Measurements from ENCODE around the gene ETV6. TPM values are rescaled to one million over a fixed set of nuclear protein-coding genes. Genes with fewer than 3 reads are reported as not detected.

Gene ETV6
- polyA plus RNA-seq, 3 donors: 6.8 to 45.1 (median 11.7) TPM

DNA sequence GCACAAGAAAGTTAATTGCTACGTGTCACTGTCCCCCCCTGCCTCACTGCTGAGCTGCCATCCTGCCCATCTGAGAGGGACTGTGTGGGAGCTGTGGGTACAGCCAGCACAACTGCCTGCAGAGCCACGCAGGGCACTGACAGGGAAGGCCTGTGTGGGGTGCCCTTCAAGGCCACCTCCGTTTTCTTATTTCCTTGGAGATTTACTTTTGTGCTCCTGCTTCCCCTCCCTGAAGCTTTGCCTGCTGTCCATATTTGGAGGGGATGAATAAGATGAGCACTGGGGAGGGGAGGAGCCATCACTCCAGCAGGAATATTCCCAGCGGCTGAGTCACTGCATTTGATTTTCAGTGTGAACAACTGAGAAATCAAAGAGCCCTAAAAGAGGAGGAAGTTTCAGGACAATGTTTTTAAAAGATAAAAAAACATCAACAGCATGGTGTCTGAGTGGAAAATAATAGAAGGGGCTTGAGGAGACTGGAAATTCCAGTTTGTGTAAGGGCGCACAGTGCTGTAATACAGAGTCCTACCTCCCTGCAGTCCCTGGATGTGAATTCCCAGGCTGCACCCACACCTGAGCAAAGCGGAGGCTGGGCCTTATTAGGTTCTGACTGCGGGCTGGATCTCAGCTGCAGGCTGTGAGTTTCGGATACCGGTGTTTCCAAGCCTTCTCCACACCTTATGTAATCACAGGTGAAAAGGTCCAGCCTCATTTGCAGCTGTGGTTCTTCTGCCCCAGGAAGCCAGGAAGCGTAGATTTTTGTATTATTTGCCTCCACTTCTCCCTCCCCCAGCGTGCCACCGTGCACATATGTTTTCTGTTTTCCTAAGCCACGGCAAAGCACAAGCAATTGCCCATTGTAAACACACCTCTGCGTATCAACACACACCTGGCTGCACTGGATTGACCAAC is 228.7 kb downstream of the ETV6 start:
- peak in 1 of 3 donors; percentile 50 for DNase-seq
- Mint-ChIP-seq H3K4me1 (peaks cover 64% of the 10 kb centered on the region), H3K4me3 (no peak overlapping the region), H3K9me3 (no peaks in the 10 kb centered on the region), H3K27ac (peak overlapping the region; percentile 43 to 93 (median 74)), H3K27me3 (ENCODE audit: low read depth in 3 of 3) (no peaks in the 10 kb centered on the region), H3K36me3 (peaks cover 51% of the 10 kb centered on the region in 2 donors)
- H3K27ac ChIP-seq (ENCODE audit: low read depth in 1 of 2, low read length in 2 of 2): peak overlapping the region in 1 of 2 donors; percentile 56
- 57% methylated on average over 9 of the region's 14 CpGs for WGBS (ENCODE audit: insufficient coverage)
- peaks cover 80% of the 10 kb centered on the region for H4K20me1 ChIP-seq (ENCODE audit: insufficient read depth, low read length)
- intact Hi-C loops (cut with micrococcal nuclease): no loop called here
- H3K36me3 ChIP-seq (replicated peaks in 1 of 2; ENCODE audit: control insufficient read depth in 1 of 2, insufficient read depth in 2 of 2, low read length in 2 of 2): peaks cover 9 to 57% of the 10 kb centered on the region in 2 donors
- H3K27me3 ChIP-seq (ENCODE audit: control insufficient read depth in 2 of 2, insufficient read depth in 2 of 2, low read length in 2 of 2): no peaks in the 10 kb centered on the region
- TF ChIP-seq, protein P1, sequence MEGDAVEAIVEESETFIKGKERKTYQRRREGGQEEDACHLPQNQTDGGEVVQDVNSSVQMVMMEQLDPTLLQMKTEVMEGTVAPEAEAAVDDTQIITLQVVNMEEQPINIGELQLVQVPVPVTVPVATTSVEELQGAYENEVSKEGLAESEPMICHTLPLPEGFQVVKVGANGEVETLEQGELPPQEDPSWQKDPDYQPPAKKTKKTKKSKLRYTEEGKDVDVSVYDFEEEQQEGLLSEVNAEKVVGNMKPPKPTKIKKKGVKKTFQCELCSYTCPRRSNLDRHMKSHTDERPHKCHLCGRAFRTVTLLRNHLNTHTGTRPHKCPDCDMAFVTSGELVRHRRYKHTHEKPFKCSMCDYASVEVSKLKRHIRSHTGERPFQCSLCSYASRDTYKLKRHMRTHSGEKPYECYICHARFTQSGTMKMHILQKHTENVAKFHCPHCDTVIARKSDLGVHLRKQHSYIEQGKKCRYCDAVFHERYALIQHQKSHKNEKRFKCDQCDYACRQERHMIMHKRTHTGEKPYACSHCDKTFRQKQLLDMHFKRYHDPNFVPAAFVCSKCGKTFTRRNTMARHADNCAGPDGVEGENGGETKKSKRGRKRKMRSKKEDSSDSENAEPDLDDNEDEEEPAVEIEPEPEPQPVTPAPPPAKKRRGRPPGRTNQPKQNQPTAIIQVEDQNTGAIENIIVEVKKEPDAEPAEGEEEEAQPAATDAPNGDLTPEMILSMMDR (IDR thresholded peaks at IDR 0.05): no peak
- no peaks in the 10 kb centered on the region for H3K9me3 ChIP-seq (replicated peaks in 1 of 2; ENCODE audit: control insufficient read depth in 1 of 2, insufficient read depth in 1 of 2, low read length in 2 of 2)
- H3K9ac ChIP-seq (ENCODE audit: insufficient read depth, low read length, poor library complexity, severe bottlenecking): no peak overlapping the region
- peaks cover 86% of the 10 kb centered on the region for H3K79me2 ChIP-seq (ENCODE audit: insufficient read depth, low read length)
- no peak overlapping the region for H3K4me3 ChIP-seq (replicated peaks in 1 of 3; ENCODE audit: low read depth in 2 of 3, low read length in 3 of 3)
- peaks cover 45 to 60% of the 10 kb centered on the region in 2 donors for H3K4me1 ChIP-seq (ENCODE audit: control insufficient read depth in 1 of 2, insufficient read depth in 2 of 2, low read length in 2 of 2)
- H2AFZ ChIP-seq (ENCODE audit: insufficient read depth, low read depth, low read length, poor library complexity, severe bottlenecking): no peak overlapping the region
- H3K4me2 ChIP-seq (replicated peaks; ENCODE audit: extremely low read depth, low read length, poor library complexity, severe bottlenecking): no peak overlapping the region

DNA sequence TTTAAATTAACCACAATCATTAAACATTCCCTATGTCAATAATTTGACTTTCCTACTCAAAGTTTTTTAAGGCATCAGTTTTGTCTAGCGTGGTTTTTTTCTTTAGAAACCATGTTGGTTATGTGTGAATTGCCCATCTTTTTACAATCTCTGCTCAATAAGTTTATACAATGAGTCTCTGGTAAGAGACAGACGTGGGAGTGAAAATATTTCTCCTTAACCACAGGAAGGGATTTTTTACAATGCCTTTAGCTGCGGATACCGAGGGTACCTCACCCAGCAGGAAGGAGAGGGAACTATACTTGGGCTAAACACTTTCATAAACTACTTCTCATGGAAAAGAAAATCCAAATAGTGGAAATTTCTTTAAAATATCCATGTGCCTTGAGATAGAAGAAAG is 229.8 kb downstream of the ETV6 start:
- Mint-ChIP-seq H3K27ac (peak overlapping the region in 3 of 7 donors; percentile 51 to 78 (median 77)), H3K36me3 (peaks cover 50 to 58% of the 10 kb centered on the region in 2 donors), H3K4me1 (peaks cover 74% of the 10 kb centered on the region), H3K27me3 (ENCODE audit: low read depth in 3 of 3) (no peaks in the 10 kb centered on the region), H3K9me3 (no peaks in the 10 kb centered on the region), H3K4me3 (no peak overlapping the region)
- no peak for DNase-seq
- Histone ChIP-seq H3K4me2 (replicated peaks; ENCODE audit: extremely low read depth, low read length, poor library complexity, severe bottlenecking) (no peak overlapping the region), H3K4me3 (replicated peaks in 1 of 3; ENCODE audit: low read depth in 2 of 3, low read length in 3 of 3) (no peak overlapping the region), H3K79me2 (ENCODE audit: insufficient read depth, low read length) (peaks cover 76% of the 10 kb centered on the region), H4K20me1 (ENCODE audit: insufficient read depth, low read length) (peaks cover 72% of the 10 kb centered on the region), H3K27ac (ENCODE audit: low read depth in 1 of 2, low read length in 2 of 2) (peak overlapping the region in 1 of 2 donors; percentile 28), H3K36me3 (replicated peaks in 1 of 2; ENCODE audit: control insufficient read depth in 1 of 2, insufficient read depth in 2 of 2, low read length in 2 of 2) (peaks cover 0 to 47% of the 10 kb centered on the region in 2 donors), H2AFZ (ENCODE audit: insufficient read depth, low read depth, low read length, poor library complexity, severe bottlenecking) (no peak overlapping the region), H3K9ac (ENCODE audit: insufficient read depth, low read length, poor library complexity, severe bottlenecking) (no peak overlapping the region), H3K9me3 (replicated peaks in 1 of 2; ENCODE audit: control insufficient read depth in 1 of 2, insufficient read depth in 1 of 2, low read length in 2 of 2) (no peaks in the 10 kb centered on the region), H3K4me1 (ENCODE audit: control insufficient read depth in 1 of 2, insufficient read depth in 2 of 2, low read length in 2 of 2) (peaks cover 53 to 71% of the 10 kb centered on the region in 2 donors), H3K27me3 (ENCODE audit: control insufficient read depth in 2 of 2, insufficient read depth in 2 of 2, low read length in 2 of 2) (no peaks in the 10 kb centered on the region)
- TF ChIP-seq, protein P1 (IDR thresholded peaks at IDR 0.05): no peak
- intact Hi-C loops (cut with micrococcal nuclease): no loop called here
- WGBS (ENCODE audit: insufficient coverage): no CpG with 5 or more reads among the region's 4 CpGs

Data from CD14-positive monocyte (primary cell).